GM19035 (cell line): ENCODE data around the gene MICALL1.

Source experiments
- ATAC-seq: cut with Tn5 transposase; IDR thresholded peaks from one replicate; pipeline ENCODE4 v1.9.1; 2021; ENCODE audit not compliant: unreplicated experiment

MICALL1 gene

DNA sequence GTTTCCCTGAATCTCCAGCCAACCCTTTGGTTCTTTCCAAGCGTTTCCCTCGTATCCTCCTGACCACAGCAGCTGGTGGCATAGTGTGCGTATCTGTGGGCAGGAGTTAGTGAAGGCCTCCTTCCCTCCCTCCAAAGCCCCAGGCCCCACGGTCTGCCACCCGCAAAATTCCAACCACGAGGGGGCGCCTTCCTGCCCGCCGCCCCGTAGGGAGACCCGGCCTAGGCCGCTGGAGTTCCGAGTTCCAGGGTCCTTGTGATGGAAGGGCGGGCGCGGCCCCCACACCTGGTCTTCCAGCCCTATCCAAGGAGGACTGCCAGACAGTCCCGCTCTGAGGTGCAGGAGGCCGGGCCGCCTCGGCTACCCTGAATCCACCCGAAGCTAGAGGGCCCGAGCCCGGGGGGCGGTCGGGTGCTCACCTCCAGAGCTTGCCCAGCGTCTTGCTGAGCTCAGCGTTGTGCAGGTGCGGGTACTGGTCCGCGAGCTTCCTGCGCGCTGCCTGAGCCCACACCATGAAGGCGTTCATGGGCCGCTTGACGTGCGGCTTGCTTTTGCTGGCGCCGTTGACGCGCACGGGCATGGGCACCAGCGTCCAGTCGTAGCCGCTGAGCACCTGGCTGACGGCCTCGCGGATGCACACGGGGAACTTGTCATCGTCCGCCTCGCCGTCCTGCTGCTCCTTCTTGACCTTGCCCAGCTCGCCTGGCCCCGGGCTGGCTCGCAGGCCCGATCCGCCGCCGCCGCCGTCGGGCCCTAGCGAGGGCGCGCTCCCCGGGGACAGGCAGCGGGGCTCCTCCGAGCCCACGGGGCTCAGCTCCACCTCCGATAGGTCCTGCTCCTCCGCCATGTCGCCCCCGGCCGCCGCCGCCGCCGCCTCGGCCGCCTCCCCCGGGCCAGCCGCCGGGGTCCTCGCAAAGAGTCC, 77.1 kb downstream of the MICALL1 start:
- no peak for ATAC-seq

DNA sequence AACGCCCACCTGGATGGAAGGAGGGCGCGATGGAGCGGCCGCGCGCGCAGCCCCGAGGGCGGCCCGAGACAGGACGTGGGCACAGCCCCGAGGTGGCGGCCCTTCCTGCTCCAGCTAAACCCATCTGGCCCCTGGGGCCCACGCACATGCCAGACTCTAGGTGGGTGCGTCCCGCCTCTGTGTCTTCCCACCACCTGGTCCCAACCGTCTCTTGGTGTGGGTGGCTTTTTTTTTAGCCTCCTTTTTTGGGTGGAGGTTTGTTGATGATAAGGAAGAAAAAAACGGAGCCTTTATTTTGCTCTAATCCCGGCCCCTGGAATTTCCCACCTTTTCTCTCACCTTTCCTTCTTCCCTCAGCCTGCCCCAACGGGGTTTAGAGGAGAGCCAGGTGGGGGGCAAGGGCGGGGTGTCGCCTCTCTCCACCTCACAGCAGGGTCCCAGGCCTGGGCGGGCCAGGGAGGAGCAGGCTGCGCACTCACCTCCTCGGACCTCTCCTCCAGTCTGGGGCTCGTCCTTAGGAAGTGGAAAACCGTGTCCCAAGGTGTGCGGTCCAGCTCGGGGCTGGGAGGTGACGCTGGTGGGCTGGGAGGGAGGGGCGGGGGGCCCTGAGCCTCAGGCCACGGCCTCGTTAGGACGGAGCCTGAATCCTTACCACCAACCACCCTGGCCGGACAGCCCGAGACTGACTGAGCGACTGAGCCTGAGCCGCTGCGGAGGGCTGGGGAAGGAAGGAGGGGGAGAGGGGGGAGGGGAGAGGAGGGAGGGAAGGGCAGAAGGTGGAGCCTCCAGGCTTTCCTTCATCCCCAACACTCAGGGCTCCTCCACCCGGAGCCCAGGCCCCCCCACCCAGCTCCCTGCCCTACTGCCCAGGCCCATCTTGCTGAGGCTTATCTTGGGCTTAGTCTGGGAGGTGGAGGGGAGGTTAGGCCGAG, 78.0 kb downstream of the MICALL1 start, which contains the start of gene SOX10:
TSS of gene SOX10 (minus strand) at position 696 of the 932 bp plus-strand sequence. CDS start 771 bp downstream, outside the sequence.
- ATAC-seq: no peak

DNA sequence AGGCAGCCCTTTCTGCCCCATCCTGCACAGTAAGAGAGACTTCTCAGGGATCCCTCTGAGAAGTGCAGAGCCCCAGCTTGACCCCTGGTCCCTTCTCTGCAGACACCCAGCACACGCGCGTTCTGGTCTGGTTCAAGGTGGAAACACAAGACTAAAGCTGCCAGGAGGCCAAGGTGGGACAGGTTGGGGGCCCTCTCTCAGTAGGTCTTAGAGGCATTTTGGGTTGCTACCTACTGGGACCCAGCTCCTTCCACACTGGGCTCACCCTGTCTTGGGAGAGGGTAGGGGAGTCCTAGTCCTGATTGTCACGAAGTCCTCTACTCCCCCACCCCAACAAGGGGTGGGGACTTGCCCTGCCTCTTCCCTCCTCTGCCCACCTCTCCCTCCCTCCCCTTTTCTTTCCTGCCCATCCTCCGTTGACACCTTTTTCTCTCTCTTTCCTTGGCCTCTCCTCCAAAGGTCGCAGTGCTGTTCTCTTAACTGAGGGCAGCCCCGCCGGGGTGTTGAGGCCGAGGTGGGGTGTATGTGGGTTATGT, 79.0 kb downstream of the MICALL1 start:
- ATAC-seq: no peak

DNA sequence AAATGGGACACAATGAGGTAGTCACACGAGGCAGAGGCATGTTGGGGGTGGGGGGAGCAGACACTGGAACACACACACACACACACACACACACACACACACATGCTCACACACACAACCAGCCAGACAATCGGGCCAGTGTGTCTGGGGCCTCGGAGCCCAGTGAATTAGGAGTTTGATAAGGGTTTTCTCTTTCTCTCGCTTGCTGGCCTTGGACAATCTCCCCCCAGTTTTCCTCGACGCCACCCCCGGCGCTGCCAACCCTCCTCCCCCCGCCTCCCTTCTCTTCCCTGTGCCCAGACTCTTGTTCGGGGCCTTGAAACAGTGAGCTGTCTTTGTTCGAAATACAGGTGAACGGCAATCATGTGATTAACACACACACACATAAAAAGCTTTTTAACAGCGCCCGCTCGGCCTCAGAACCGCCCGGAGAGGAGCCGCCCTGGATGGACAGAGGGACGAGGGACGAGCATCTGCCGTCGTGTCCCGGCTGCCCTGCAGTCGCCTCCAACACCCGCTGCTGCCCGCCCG, 79.7 kb downstream of the MICALL1 start:
- ATAC-seq: no peak

DNA sequence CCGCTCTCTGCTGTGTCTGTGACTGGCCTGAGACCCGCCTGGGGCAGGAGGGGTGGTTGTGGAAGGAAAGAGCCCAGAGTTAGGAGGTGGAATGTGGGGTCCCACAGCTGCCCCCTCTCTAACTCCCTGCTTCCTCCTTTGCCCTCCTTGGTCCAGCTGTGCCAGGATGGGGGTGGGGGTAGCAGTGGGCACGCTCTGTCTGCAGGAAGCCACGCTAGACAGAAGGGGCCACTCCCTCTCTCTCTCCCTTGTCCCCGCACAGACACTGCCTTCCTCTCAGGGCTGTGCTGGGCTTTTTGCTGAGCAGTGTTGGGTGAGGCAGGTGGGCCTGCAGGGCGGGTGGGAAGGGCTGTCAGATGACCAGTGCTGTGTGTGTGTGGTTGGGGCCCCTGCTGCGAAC, 80.3 kb downstream of the MICALL1 start:
- ATAC-seq: no peak

DNA sequence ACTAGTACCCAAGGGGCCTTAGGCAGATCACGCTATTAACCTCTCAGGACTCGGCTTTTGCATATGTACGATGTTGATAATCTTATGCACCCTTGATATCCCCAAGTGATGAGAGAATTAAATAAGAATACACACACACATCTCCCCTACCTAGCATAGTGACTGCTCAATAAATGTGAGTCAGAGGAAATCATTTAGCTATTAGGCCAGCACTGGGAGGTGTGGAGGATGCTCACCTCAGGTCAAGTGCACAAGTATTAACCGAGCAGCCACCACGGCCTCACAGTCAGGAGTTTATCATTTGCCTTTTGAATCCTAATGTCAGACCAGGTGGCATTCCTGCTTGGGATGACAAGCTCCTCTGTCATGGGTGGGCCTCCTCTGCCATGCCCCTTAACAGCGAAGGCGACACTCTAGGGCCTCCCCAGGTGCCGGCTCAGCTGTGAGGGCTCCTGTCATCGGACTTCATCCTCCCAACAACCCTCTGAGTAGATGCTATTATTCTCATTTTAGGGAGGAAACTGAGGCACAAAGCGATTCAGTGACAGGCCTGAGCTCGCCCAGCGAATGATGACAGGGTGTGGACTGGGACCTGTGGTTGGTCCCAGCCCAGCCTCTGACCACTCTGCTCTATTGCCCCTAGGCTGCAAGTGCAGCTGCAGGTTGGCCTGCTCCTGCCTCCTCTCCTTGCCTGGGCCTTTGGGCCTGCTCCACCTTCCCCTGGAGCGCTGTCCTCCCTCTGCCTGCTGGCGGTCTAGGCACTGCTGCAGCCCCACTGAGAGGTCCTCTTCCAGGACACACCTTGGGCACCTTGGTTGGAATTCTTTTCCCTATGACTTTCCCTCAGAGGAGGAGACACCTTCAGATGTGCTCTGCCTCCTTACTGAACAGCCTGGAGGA, 83.3 kb downstream of the MICALL1 start:
- ATAC-seq: no peak

DNA sequence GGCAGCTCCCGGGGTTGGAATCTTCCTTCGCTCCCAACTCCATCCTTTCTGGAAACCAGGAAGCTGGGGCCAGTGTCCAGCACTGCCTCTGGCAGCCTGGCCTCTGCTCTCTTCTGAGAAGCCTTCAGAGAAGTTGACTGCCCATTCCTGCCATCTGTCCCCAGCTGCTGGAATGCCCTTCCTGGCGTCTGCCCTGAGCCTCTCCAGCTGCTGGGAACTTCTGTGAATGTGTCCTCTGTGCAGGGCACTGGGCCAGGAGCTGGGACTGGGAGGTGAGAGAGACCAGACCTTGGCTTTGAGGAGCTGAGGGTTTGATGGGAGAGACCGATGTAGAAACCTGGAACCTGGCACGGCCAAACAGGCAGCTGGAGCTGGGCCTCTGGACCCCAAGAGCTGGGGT, 84.2 kb downstream of the MICALL1 start:
- ATAC-seq: no peak

DNA sequence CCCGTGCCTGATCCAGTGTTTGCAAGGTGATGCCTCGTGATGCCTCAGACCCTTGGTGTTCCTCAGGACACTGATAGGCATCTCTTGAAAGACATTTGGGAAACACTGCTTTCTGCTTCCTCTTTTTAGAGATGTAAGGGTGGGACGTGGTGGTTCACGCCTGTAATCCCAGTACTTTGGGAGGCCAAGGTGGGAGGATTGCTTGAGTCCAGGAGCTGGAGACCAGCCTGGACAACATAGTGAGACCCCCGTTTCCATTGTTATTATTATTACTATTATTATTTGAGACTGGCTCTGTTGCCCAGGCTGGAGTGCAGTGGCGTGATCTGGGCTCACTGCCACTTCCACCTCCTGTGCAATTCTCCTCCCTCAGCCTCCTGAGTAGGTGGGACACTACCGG, 84.8 kb downstream of the MICALL1 start:
- ATAC-seq: no peak

DNA sequence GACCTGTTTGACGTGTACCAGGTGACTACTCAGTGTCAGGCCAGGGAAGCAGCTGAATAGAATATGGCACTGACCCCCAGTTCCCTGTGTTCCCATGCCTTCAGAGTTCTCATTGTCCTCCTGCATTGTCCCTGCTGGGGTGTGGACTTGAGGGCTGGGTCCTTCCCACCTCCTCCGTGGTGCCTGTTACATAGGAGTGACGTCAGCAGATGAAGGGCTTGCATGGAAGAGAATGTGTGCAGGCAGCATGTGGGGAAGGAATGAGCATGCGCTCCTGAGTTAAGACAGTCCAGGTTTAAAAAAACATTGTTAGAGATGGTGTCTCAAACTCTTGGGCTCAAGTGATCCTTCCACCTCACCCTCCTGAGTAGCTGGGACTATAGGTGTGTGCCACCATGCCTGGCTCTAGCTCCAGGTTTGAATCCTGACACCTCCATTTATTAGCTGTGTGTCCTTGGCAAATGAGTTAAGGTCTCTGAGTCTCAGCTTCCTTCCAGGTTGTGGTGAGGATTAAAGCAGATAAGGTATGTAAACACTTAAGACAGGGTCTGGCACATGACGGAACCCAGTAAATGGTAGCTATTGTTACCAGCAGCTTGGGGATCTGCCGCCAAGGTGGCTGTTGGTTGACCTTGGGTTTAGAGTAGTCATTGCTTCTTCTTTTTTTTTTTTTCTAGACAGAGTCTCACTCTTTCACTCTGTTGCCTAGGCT, 85.8 kb downstream of the MICALL1 start:
- ATAC-seq: no peak
